Loucy (cell line): Measurements from ENCODE around the gene RHD.

Experiments
- CTCF ChIP-seq: fragments of 200-600 bp; sonication (generic); conservative IDR thresholded peaks from 2 replicates; pipeline ENCODE4 v1.5.1; 2014; ENCODE audit warnings: mild to moderate bottlenecking, antibody characterized with exemption, low read length
- EZH2phosphoT487 ChIP-seq: fragments of 200-600 bp; IDR thresholded peaks from 2 replicates; pipeline ENCODE4 v1.6.1; 2018; ENCODE audit warnings: antibody characterized with exemption, mild to moderate bottlenecking, moderate library complexity, borderline replicate concordance

- TF ChIP-seq CTCF (no peak), EZH2phosphoT487 (no peak)
These were observed 48.8 kb upstream of the RHD start for GRCh38 chr1:25223471-25223870.
